Right cardiac atrium (tissue), 5 donors: ENCODE data around the gene NFATC2. TPM values are rescaled to one million over a fixed set of nuclear protein-coding genes. Genes with fewer than 3 reads are reported as not detected.

Source experiments
- ATAC-seq, 2 donors: fragments of 200-7000 bp; cut with Tn5 transposase; one replicate each; pipeline versions ENCODE4 v1.8.0 to v1.9.1; 2020; ENCODE audit warnings: moderate library complexity in 2 of 2, mild to moderate bottlenecking in 1 of 2
- DNase-seq, 3 donors: peaks; one replicate each; pipeline ENCODE4 v3.0.0-alpha.2; 2020
- H3K27ac ChIP-seq: one replicate; pipeline ENCODE4 v1.5.1; 2013; ENCODE audit warnings: mild to moderate bottlenecking, low read length, control low read depth, moderate library complexity
- H3K27me3 ChIP-seq: one replicate; pipeline ENCODE4 v1.6.1; 2013; ENCODE audit not compliant: control insufficient read depth, insufficient read depth
- H3K4me1 ChIP-seq: one replicate; pipeline ENCODE4 v1.6.1; 2013; ENCODE audit warnings: low read length; ENCODE audit not compliant: control insufficient read depth, insufficient read depth
- H3K4me3 ChIP-seq: one replicate; pipeline ENCODE4 v1.5.1; 2013; ENCODE audit warnings: low read length, control low read depth
- H3K9me3 ChIP-seq: one replicate; pipeline ENCODE4 v1.6.1; 2013; ENCODE audit warnings: low read length; ENCODE audit not compliant: control insufficient read depth
- WGBS: extraction: QIAGEN DNeasy Blood & Tissue Kit; methylation state at CpG from one replicate; pipeline ENCODE4 v1.1.7; 2013; 5-methylcytosine and 5-hydroxymethylcytosine counted together
- intact Hi-C, 4 donors: fragments of 100-400 bp; cut with DNase I; formaldehyde crosslinking; loops; one replicate each; pipeline versions ENCODE4 v1.11.0 to v1.14.0; 2022 to 2023
- polyA plus RNA-seq: library from polyadenylated mRNA; stranded (reverse); fragments of 200-250 nt; gene quantifications from one replicate; pipeline ENCODE4 v1.2.3, GENCODE V29; 2013
- total RNA-seq, 4 donors: library from RNA; stranded (reverse); fragmentation: NEBNext Ultra II Directional; extraction: Animal tissue kit (Norgen Biotek cat#: 25700); gene quantifications; one replicate each; pipeline ENCODE4 v1.2.1, GENCODE V29; 2021
- donor health status: healthy with polysubstance abuse.
- donor health status: DM: no; HTN: yes; CAD: no.
- donor health status: DM: no; HTN: no; CAD: no.
- donor health status: DM: no; HTN: yes; CAD: no; lungs with severe emphysema.
- donor health status: DM: yes; HTN: yes; CAD: no.

NFATC2 gene
- total and polyA plus RNA-seq, 5 donors: 2.8 to 13.3 (median 8.2) TPM

- intact Hi-C loops: no loop called here
- Histone ChIP-seq H3K9me3 (no peaks in the 10 kb centered on the region), H3K27me3 (no peaks in the 10 kb centered on the region), H3K27ac (no peak overlapping the region), H3K4me1 (peaks cover 4% of the 10 kb centered on the region), H3K4me3 (no peak overlapping the region)
- ATAC-seq (no peak), DNase-seq (no peak)
- 52% methylated on average over 7 of the region's 7 CpGs for WGBS
Measured at GRCh38 chr20:51528263-51529027, 14.1 kb downstream of the NFATC2 start.

- no peak overlapping the region for H3K27ac ChIP-seq
- H3K4me1 ChIP-seq: peaks cover 2% of the 10 kb centered on the region
- 96% methylated on average over 4 of the region's 4 CpGs for WGBS
Measured at GRCh38 chr20:51526754-51527153, 15.8 kb downstream of the NFATC2 start.

GRCh38 chr20:51526106-51526470 is 16.4 kb downstream of the NFATC2 start:
- H3K4me1 ChIP-seq: peaks cover 2% of the 10 kb centered on the region

More at GRCh38 chr20:51526754-51527153, 15.8 kb downstream of the NFATC2 start:
- no peak for ATAC-seq
- no peak overlapping the region for H3K4me3 ChIP-seq
- DNase-seq: no peak
- intact Hi-C loops: no loop called here
- no peaks in the 10 kb centered on the region for H3K9me3 ChIP-seq
- H3K27me3 ChIP-seq: no peaks in the 10 kb centered on the region

GRCh38 chr20:51525241-51526105 is 17.0 kb downstream of the NFATC2 start:
- no peaks in the 10 kb centered on the region for H3K27me3 ChIP-seq
- WGBS: 51% methylated on average over 20 of the region's 20 CpGs
- peak; percentile 70 to 71 for ATAC-seq
- H3K4me1 ChIP-seq: peaks cover 2% of the 10 kb centered on the region
- intact Hi-C loops: no loop called here
- H3K4me3 ChIP-seq: no peak overlapping the region
- no peaks in the 10 kb centered on the region for H3K9me3 ChIP-seq
- DNase-seq: peak in 2 of 3 donors; percentile 43 to 67
- H3K27ac ChIP-seq: no peak overlapping the region

More at GRCh38 chr20:51526106-51526470, 16.4 kb downstream of the NFATC2 start:
- no peak for ATAC-seq
- H3K4me3 ChIP-seq: no peak overlapping the region
- 62% methylated on average over 8 of the region's 8 CpGs for WGBS
- no peak for DNase-seq
- no peak overlapping the region for H3K27ac ChIP-seq
- no peaks in the 10 kb centered on the region for H3K9me3 ChIP-seq
- intact Hi-C loops: no loop called here
- no peaks in the 10 kb centered on the region for H3K27me3 ChIP-seq

- Histone ChIP-seq H3K27ac (no peak overlapping the region), H3K4me1 (peaks cover 2% of the 10 kb centered on the region), H3K9me3 (no peaks in the 10 kb centered on the region), H3K27me3 (no peaks in the 10 kb centered on the region), H3K4me3 (no peak overlapping the region)
- no peak for ATAC-seq
- intact Hi-C loops: no loop called here
- DNase-seq: no peak
- WGBS: 98% methylated on average over 64 of the region's 64 CpGs
Measured at GRCh38 chr20:51523276-51524013, 19.1 kb downstream of the NFATC2 start.

- intact Hi-C loops: no loop called here
- ATAC-seq: no peak
- WGBS: 95% methylated on average over 9 of the region's 9 CpGs
Measured at GRCh38 chr20:51522207-51522606, 20.3 kb downstream of the NFATC2 start.

GRCh38 chr20:51517839-51518238 is 24.7 kb downstream of the NFATC2 start:
- no peak for ATAC-seq
- H3K27ac ChIP-seq: no peak overlapping the region
- no peaks in the 10 kb centered on the region for H3K4me1 ChIP-seq
- 79% methylated on average over 2 of the region's 2 CpGs for WGBS
- intact Hi-C loops: no loop called here
- no peak for DNase-seq
- H3K27me3 ChIP-seq: no peaks in the 10 kb centered on the region
- H3K9me3 ChIP-seq: no peaks in the 10 kb centered on the region
- H3K4me3 ChIP-seq: no peak overlapping the region

More at GRCh38 chr20:51522207-51522606, 20.3 kb downstream of the NFATC2 start:
- Histone ChIP-seq H3K4me1 (peaks cover 2% of the 10 kb centered on the region), H3K27me3 (no peaks in the 10 kb centered on the region), H3K4me3 (no peak overlapping the region), H3K27ac (no peak overlapping the region), H3K9me3 (no peaks in the 10 kb centered on the region)
- DNase-seq: no peak

- Histone ChIP-seq H3K27ac (no peak overlapping the region), H3K4me1 (no peaks in the 10 kb centered on the region), H3K4me3 (no peak overlapping the region), H3K27me3 (no peaks in the 10 kb centered on the region), H3K9me3 (no peaks in the 10 kb centered on the region)
- 97% methylated on average over 7 of the region's 7 CpGs for WGBS
- intact Hi-C loops: no loop called here
- DNase-seq: no peak
- no peak for ATAC-seq
Measured at GRCh38 chr20:51516855-51517254, 25.7 kb downstream of the NFATC2 start.

- Histone ChIP-seq H3K4me1 (no peaks in the 10 kb centered on the region), H3K9me3 (no peaks in the 10 kb centered on the region), H3K27ac (no peak overlapping the region), H3K27me3 (no peaks in the 10 kb centered on the region), H3K4me3 (no peak overlapping the region)
- 80% methylated on average over 7 of the region's 7 CpGs for WGBS
- peak in 1 of 2 donors; percentile 14 for ATAC-seq
- DNase-seq: no peak
- intact Hi-C loops: no loop called here
Measured at GRCh38 chr20:51514836-51515235, 27.7 kb downstream of the NFATC2 start.

- Histone ChIP-seq H3K4me3 (no peak overlapping the region), H3K9me3 (no peaks in the 10 kb centered on the region), H3K27ac (no peak overlapping the region), H3K4me1 (no peaks in the 10 kb centered on the region), H3K27me3 (no peaks in the 10 kb centered on the region)
- intact Hi-C loops: no loop called here
- ATAC-seq (no peak), DNase-seq (no peak)
- 94% methylated on average over 3 of the region's 3 CpGs for WGBS
Measured at GRCh38 chr20:51514249-51514648, 28.3 kb downstream of the NFATC2 start.

GRCh38 chr20:51513545-51513944 is 29.0 kb downstream of the NFATC2 start:
- intact Hi-C loops: no loop called here
- Histone ChIP-seq H3K27me3 (no peaks in the 10 kb centered on the region), H3K27ac (no peak overlapping the region), H3K9me3 (no peaks in the 10 kb centered on the region), H3K4me1 (no peaks in the 10 kb centered on the region), H3K4me3 (no peak overlapping the region)
- ATAC-seq: peak in 1 of 2 donors; percentile 25
- 97% methylated on average over 4 of the region's 4 CpGs for WGBS
- no peak for DNase-seq
